SIG-M5 treated with dmso at 0.1 percent for 504 hours (cell line): Measurements from ENCODE around the gene NOL4L.

Experiments
- DNase-seq: peaks from one replicate; lab custom pipeline; 2025; ENCODE audit not compliant: unreplicated experiment; lab: John Stamatoyannopoulos, UW

The NOL4L gene

DNA sequence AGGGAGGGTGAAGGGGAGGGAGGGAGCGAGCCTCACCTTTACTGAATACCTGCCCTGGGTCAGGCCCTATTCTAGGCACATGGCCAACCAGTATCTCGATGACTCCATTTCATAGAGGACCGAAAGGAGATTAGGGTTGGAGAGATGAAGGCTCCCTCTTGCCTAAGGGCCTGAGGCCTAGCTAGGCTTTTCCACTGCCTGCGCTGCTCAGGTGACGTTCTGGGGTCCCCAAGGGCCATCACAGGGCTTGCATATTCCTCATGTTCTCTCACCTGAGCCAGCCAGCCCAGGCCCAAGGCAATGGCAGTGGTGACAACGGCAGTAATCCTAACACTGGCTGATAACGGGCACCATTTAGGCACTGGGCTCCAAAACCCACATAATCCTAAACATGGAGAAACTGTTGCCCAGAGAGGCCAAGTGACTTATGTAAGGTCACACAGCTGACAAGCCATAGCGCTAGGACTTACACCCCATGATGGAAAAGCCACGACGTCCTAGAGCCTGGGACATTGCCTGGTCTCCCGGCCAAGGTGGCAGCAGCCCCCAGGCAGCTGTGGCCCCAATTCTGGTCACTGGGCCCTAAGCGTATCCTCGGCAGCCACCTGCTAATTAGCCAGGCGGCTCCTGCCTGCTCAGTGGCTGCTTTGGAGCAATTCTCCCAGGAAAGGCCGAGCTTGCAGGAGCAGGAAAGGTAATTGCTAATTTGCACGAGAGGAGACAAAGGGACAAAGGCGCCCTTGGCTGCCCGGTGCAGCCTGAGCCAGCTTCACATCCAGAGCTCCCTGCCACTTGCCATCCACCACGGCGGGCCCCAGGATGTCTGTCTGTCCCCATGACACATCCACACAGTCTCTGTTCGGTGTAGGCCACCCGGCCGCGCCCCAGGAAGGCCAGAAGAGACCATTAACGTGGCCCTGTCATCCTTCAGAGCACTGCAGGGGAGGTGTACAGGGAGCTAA is 21.5 kb downstream of the NOL4L start:
- no peak for DNase-seq

DNA sequence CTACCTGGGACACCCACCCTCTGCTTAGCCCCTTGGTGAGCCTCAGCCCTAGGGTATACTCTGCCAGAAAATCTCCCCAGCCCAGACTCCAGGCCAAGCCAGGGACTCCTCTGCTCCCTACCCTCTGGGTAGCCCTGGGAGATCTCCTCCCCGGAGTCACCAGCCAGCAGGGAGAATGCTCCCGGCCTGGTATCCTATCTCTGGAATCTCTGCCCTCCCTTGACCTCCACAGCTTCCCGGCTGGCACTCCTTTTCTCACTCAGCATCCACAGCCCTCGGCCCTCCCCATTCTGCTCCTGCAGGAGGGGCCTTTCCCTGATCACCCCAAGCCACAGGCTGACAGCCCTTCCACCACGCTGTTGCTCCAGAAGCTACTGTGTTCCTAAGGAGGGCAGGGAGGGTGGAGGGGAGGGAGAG is 22.6 kb downstream of the NOL4L start:
- no peak for DNase-seq

GRCh38 chr20:32560989-32561830 is 23.9 kb downstream of the NOL4L start:
- no peak for DNase-seq

DNA sequence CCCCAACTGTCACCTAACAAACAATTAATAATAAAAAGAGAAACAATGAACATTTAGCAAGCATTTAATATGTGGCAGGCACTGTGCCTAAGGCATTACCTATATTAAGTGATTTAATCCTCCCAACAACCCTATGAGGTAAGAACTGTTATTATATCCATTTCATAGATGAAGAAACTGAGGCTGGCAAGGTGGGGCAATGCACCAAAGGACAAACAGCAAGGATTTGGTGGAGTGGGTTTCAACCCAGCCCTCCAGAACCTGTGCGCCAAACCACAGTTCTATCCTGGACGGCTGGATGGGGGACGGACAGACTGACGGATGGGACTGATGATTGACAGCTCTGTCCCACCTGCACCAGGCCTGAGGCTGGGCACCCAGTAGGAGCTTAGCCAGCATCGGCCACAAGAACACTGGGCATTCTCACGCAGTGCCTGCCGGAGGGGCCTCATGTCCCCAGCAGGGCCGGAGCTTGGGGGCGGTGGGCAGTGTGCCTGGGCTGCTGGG is 24.6 kb downstream of the NOL4L start:
- DNase-seq, result no peak

GRCh38 chr20:32559753-32560380 is 25.3 kb downstream of the NOL4L start:
- DNase-seq, result no peak

GRCh38 chr20:32559205-32559752 is 25.9 kb downstream of the NOL4L start:
- no peak for DNase-seq

DNA sequence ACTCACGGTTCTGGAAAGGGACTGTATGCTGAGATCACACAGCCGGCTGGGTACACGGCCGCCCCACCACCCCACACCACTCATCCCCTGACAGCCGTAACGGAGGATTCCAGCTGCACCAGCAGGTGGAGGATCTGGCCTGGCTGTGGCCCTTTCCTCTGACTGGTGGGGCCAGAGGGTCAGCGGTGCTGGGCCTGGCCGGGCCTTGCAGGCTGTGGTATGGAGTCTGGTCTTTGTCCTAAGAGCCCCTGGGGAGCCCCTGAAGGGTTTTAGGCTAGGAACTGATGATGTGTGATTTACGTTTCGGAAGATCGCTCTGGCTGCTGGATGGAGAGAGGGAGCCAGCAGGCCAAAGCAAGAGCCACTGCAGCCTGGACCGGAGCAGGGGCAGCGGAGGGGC is 26.6 kb downstream of the NOL4L start:
- DNase-seq, result no peak

DNA sequence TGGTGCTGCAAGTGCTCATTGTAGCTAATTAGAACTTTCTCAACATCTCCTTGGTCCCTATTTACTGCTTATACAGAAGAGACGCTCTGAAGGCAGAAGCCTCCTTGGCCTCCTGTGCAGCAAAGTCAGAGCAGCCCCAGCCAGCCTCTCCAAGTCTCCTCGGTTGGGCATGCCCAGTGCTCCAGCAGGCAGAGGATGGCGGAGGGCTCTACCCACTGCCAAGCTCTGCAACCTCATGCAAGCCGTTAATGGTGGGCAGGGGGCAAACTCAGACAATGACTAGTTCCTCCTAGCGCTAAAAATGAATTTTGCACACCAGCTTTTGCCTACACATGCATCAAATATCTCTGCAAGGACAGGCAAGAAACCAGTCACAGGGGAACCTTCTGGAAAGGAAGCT is 27.8 kb downstream of the NOL4L start:
- no peak for DNase-seq

DNA sequence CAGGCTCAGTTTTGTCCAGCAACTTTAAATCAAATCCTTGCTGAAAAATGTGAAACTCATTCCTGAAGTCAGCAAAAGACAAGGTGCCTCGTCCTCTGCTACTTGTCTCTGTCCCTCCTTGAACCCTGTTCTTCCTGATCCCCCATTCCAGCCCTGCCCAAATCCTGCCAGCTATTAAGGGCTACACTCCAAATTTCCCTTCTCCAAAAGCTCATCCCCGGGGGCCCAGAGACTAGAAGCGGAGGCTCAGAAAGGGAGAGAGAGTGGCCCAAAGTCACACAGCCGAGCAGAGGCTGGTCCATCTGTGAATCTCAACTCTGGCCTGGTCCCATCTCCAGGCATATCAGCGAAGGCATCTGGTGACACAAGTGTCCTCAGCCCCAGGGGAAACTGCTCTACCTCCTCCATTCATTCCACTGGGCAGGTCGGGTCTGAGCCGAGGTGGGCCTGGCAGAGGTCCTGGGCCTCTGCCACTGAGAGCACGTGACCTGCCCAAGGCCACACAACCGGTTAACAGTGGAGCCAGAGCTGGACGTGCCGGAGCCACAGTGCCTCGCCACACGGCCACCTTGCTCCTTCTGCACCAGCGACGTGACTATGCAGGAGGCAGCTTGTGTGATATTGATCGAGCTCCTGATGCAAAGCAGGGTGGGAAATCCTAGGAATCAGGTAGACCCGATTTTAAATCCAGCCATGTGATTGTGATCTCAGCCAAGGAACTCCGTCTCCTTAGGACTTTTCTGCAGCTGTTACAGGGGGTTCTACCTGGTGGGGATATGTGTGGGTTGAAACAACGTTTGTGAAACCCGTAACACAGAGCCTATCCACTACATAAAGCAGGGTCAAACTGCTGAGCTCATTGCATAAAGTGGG is 28.6 kb downstream of the NOL4L start:
- DNase-seq, result no peak

DNA sequence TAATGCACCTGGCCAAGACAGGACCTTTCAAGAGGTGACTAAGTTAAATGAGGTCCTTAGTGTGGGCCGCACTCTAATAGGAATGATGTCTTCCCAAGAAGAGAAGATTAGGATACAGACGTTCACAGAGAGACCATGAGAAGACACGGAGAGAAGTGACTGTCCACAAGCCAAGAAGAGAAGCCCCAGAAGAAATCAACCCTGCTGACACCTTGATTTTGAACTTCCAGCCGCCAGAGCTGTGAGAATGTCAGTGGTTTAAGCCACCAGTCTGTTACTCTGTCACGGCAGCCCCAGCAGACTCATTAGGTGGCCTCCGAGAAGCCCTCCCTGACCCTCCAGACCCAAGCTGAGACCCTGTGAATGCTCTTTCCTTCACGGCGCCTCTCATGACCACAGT is 29.5 kb downstream of the NOL4L start:
- no peak for DNase-seq

DNA sequence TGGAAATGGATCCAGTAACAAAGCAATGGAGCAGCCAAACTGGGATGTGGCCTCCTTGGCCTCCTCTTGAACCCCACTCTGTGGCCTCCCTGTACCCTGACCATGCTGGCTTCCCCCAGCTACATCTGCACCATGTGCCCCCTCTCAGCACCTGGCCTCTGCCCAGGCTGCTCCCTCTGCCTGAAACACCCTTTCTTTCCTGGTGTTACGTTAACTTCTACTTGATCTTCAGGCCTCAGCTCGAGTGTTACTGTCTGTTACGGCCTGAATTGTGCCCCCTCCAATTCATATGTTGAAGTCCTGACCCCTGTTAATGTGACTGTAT is 30.2 kb downstream of the NOL4L start:
- DNase-seq, result no peak

DNA sequence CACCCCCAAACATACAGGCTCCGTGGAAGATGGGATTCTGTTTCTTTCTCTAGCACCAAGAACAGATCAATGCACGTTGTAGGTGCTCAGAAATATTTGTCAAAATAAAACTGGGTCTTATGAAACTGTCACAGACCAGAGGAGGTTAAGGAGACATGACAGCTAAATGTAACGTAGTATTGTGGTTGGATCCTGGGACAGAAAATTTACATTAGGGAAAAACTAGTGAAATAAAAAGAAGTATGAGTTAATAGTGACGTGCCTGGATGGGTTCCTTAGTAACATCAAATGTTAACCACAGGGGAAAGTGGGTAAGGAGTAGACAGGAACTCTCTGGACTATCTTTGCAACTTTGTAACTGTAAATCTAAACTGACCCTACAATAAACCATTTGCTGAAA is 31.5 kb downstream of the NOL4L start:
- DNase-seq, result no peak

DNA sequence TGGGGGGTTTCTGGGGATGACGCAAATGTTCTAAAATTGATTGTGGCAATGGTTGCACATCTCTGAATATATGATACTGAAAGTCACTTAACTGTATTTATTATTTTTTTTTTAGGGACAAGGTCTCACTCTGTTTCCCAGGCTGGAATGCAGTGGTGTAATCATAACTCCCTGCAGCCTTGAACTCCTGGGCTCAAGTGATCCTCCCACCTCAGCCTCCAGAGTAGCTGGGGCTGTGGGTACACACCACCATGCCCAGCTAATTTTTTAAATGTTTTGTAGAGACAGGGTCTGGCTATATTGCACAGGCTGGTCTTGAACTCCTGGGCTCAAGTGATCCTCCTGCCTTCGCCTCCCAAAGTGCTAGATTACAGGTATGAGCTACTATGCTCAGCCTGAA is 33.4 kb downstream of the NOL4L start:
- no peak for DNase-seq

DNA sequence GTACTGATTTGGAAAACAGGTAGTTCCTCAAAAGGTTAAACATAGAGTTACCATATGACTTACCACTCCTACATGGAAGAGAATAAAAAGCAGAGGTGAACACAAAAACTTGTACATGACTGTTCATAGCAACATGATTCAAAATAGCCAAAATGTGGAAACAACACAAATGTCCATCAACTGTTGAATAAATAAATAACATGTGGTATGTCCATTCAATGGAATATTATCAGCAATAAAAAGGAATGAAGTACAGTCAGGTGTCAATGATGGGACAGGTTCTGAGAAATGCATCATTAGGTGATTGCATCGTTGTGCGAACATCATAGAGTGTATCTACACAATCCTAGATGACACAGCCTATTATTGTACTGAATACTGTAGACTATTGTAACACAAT is 35.3 kb downstream of the NOL4L start:
- DNase-seq, result no peak

- no peak for DNase-seq
Observed at GRCh38 chr20:32547753-32548034, 37.4 kb downstream of the NOL4L start.

GRCh38 chr20:32546918-32547752 is 38.0 kb downstream of the NOL4L start:
- no peak for DNase-seq

DNA sequence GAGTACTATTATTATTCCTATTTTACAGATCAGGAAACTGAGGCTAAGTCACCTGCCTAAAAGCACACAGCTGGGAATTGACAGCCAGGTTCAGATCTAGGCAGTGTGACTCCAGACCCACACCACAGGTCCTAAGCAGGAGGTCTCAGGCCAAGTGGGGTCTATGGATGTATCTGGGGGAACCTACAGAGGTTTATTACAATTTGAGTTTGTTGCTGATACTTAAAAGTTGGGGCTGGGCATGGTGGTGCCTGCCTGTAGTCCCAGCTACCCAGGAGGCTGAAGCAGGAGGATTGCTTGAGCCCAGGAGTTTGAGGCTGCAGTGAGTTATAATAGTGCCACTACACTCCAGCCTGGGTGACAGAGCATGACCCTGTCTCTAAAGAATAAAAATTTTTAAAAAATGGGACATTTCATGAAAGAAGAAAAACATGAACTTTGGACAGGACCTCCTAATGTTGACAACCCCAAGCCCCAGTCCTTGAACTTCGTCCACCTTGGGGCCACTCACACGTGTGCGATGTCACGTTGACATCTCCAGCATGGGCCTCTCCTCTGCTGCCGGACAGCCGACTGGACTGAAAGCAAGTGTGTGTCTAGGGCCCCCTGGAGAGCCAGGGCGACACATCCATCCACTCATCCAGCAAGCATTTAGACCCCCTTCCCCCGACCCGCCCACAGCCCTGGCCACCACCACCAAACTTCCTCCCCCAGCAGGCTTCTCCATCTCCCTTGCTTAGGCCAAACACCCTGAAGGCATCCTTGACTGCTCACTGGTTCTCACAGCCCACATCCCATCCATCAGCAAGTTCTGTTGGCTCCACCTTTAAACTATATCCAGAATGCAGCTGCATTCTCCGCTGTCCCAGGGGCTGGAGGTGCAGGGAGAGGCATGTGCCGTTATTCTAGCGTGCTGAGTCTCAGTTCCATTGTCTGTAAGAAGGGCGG is 40.0 kb downstream of the NOL4L start:
- no peak for DNase-seq

DNA sequence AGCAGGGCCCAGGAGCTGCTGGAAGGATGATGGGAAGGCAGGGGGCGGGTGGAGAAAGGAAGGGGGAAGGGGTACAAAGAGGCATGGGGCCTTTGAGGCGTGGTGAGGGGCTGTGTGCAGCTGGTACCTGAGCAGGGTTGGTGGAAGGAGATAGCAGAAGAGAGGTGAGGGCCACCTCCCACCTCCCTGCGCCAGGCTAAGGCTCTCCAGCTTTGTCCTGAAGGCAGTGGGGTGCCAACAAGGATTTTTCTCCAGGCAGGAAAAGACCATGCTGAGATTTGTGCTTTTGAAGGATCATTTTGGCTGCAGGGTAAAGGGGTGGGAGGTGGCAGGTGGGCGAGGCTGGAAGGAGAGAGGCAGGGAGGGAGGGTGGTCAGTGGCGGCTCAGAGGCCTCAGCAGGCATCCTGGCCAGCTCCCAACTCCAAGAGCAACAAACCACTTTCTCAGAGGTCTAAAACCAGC is 40.8 kb downstream of the NOL4L start:
- DNase-seq, result no peak
